ENCODE results near the gene RNF145. TPM values are rescaled to one million over a fixed set of nuclear protein-coding genes. Genes with fewer than 3 reads are reported as not detected.

RNF145 gene
- total and polyA plus RNA-seq, 10 of the 15 experiments (the other 5 are each of a cell fraction or from before 2014, with no cell fraction given): 9.7 to 58.1 (median 38.2) TPM

- ChIA-PET RAD21 (ENCODE audit: unreplicated experiment) (interaction anchor here (0.7 to 1.7 kb wide), 3 partner anchors 19 to 30 kb away, joined by 3 to 6 read pairs (median 3); no protein-coding TSS in a partner anchor), CTCF (interaction anchor here (1.3 kb wide), 1 partner anchor 19 kb away, joined by 6 read pairs; no protein-coding TSS in a partner anchor), POLR2A (no interaction called here), SMC1A (ENCODE audit: uncharacterized antibody, unreplicated experiment) (interaction anchor here (0.8 to 1.6 kb wide), 5 partner anchors 12 to 31 kb away, joined by 3 to 6 read pairs (median 4); no protein-coding TSS in a partner anchor)
- Histone ChIP-seq H2AFZ (ENCODE audit: control insufficient read depth, low read depth, low read length) (no peak overlapping the region), H3K79me2 (ENCODE audit: control insufficient read depth, insufficient read depth, low read length) (peaks cover 14% of the 10 kb centered on the region), H3K4me1 (ENCODE audit: control insufficient read depth, insufficient read depth, low read length) (peaks cover 9% of the 10 kb centered on the region), H3K27me3 (replicated peaks in 1 of 2; ENCODE audit: control insufficient read depth in 2 of 2, insufficient read depth in 2 of 2, low read length in 1 of 2) (no peaks in the 10 kb centered on the region), H3K9ac (ENCODE audit: control insufficient read depth, insufficient read depth, low read length) (no peak overlapping the region), H3K36me3 (ENCODE audit: control insufficient read depth in 2 of 2, insufficient read depth in 2 of 2, low read length in 1 of 2) (peaks cover 0 to 20% of the 10 kb centered on the region in 2 experiments; a peak in 3 of 4 replicates), H4K20me1 (ENCODE audit: control insufficient read depth, insufficient read depth) (no peaks in the 10 kb centered on the region), H3K4me2 (ENCODE audit: control insufficient read depth, insufficient read depth) (no peak overlapping the region), H3K4me3 (no peak overlapping the region), H3K27ac (ENCODE audit: control insufficient read depth, insufficient read depth) (no peak overlapping the region), H3K9me3 (replicated peaks; ENCODE audit: control insufficient read depth, insufficient read depth, low read length) (no peaks in the 10 kb centered on the region)
- BruUV-seq (replicated peaks): no TSS peak
- in situ Hi-C loops (cut with MboI) (no loop called here), intact Hi-C loops (cut with micrococcal nuclease; ENCODE audit: unreplicated experiment) (no loop called here)
- FAIRE-seq: no peak
- no peak for TF ChIP-seq MEF2A (IDR thresholded peaks at IDR 0.05; ENCODE audit: insufficient read depth, low read depth, low read length)
- TF ChIP-seq NKRF (conservative IDR thresholded peaks at IDR 0.05): no peak
- no peak for TF ChIP-seq ELK1 (IDR thresholded peaks at IDR 0.05; ENCODE audit: low read depth, low read length)
- no peak for TF ChIP-seq NFYB (IDR thresholded peaks at IDR 0.05; ENCODE audit: insufficient read depth, low read depth, low read length)
- no peak for TF ChIP-seq CHD1 (IDR thresholded peaks at IDR 0.05; ENCODE audit: low read depth, low read length)
- TF ChIP-seq CREB1 (IDR thresholded peaks at IDR 0.05; ENCODE audit: low read depth): no peak
- TF ChIP-seq PAX8 (IDR thresholded peaks at IDR 0.05): no peak
- no peak for TF ChIP-seq RFX5 (IDR thresholded peaks at IDR 0.05; ENCODE audit: low read depth, low read length)
- no peak for TF ChIP-seq JUNB (IDR thresholded peaks at IDR 0.05)
- TF ChIP-seq EGR1 (IDR thresholded peaks at IDR 0.05; ENCODE audit: borderline replicate concordance in 1 of 2, low read depth in 2 of 2, low read length in 2 of 2): no peak
- TF ChIP-seq HCFC1 (IDR thresholded peaks at IDR 0.05; ENCODE audit: low read length): no peak
- TF ChIP-seq PML (IDR thresholded peaks at IDR 0.05; ENCODE audit: low read length): no peak
- TF ChIP-seq MTA3 (IDR thresholded peaks at IDR 0.05; ENCODE audit: borderline replicate concordance, low read length): no peak
- TF ChIP-seq BRCA1 (IDR thresholded peaks at IDR 0.05; ENCODE audit: low read depth, low read length): no peak
- ATAC-seq: no peak
- WGBS (ENCODE audit: insufficient coverage, insufficient replicate concordance, low lambda C conversion rate, missing lambda C conversion rate): 100% methylated on average over 1 of the region's 1 CpG
- DNase-seq (ENCODE audit: low read depth, low spot score): no peak
These were observed 33.8 kb downstream of the RNF145 start for GRCh38 chr5:159175547-159175946.
